ENCODE measurements around the gene LRMDA. TPM values are rescaled to one million over a fixed set of nuclear protein-coding genes. Genes with fewer than 3 reads are reported as not detected.

LRMDA gene
- total RNA-seq, 3 donors from 2014 or later: 9.4 to 14.9 (median 10.3) TPM

GRCh38 chr10:75944061-75944460 lies 512.6 kb downstream of the LRMDA start:
- H3K36me3 ChIP-seq (ENCODE audit: low read depth): no peaks in the 10 kb centered on the region
- TF ChIP-seq CTCF (IDR thresholded peaks at IDR 0.05): no peak
- intact Hi-C loops (cut with DNase I, micrococcal nuclease): no loop called here
- no peaks in the 10 kb centered on the region for H3K4me1 ChIP-seq (ENCODE audit: low read depth)
- H3K4me3 ChIP-seq: no peak overlapping the region
- H3K9me3 ChIP-seq: peaks cover 5% of the 10 kb centered on the region
- ATAC-seq (no peak), DNase-seq (no peak)

- TF ChIP-seq CTCF (IDR thresholded peaks at IDR 0.05): no peak
- Histone ChIP-seq H3K4me3 (no peak overlapping the region), H3K9me3 (peaks cover 5% of the 10 kb centered on the region), H3K36me3 (ENCODE audit: low read depth) (no peaks in the 10 kb centered on the region), H3K4me1 (ENCODE audit: low read depth) (no peaks in the 10 kb centered on the region)
- DNase-seq (no peak), ATAC-seq (no peak)
- intact Hi-C loops (cut with DNase I, micrococcal nuclease): no loop called here
Observed at GRCh38 chr10:75948583-75948982, 517.2 kb downstream of the LRMDA start.

- no peak for TF ChIP-seq CTCF (IDR thresholded peaks at IDR 0.05)
Observed at GRCh38 chr10:75950307-75950706, 518.9 kb downstream of the LRMDA start.

GRCh38 chr10:75950997-75951589 lies 519.7 kb downstream of the LRMDA start:
- Histone ChIP-seq H3K36me3 (ENCODE audit: low read depth) (no peaks in the 10 kb centered on the region), H3K4me1 (ENCODE audit: low read depth) (no peaks in the 10 kb centered on the region), H3K4me3 (no peak overlapping the region), H3K9me3 (no peaks in the 10 kb centered on the region)
- intact Hi-C loops (cut with DNase I, micrococcal nuclease): no loop called here
- TF ChIP-seq CTCF (IDR thresholded peaks at IDR 0.05): no peak
- ATAC-seq: no peak
- no peak for DNase-seq

More at GRCh38 chr10:75950307-75950706, 518.9 kb downstream of the LRMDA start:
- Histone ChIP-seq H3K4me3 (no peak overlapping the region), H3K4me1 (ENCODE audit: low read depth) (no peaks in the 10 kb centered on the region), H3K9me3 (peaks cover under 1% of the 10 kb centered on the region), H3K36me3 (ENCODE audit: low read depth) (no peaks in the 10 kb centered on the region)
- intact Hi-C loops (cut with DNase I, micrococcal nuclease): no loop called here
- ATAC-seq (no peak), DNase-seq (no peak)

- ATAC-seq (no peak), DNase-seq (no peak)
- Histone ChIP-seq H3K4me3 (no peak overlapping the region), H3K4me1 (ENCODE audit: low read depth) (no peaks in the 10 kb centered on the region), H3K36me3 (ENCODE audit: low read depth) (no peaks in the 10 kb centered on the region), H3K9me3 (no peaks in the 10 kb centered on the region)
- no peak for TF ChIP-seq CTCF (IDR thresholded peaks at IDR 0.05)
- intact Hi-C loops (cut with DNase I, micrococcal nuclease): no loop called here
Observed at GRCh38 chr10:75951627-75952026, 520.2 kb downstream of the LRMDA start.

- no peaks in the 10 kb centered on the region for H3K9me3 ChIP-seq
- no peak overlapping the region for H3K4me3 ChIP-seq
- intact Hi-C loops (cut with DNase I, micrococcal nuclease): no loop called here
- H3K4me1 ChIP-seq (ENCODE audit: low read depth): no peaks in the 10 kb centered on the region
- no peaks in the 10 kb centered on the region for H3K36me3 ChIP-seq (ENCODE audit: low read depth)
- no peak for DNase-seq
- no peak for ATAC-seq
- no peak for TF ChIP-seq CTCF (IDR thresholded peaks at IDR 0.05)
Observed at GRCh38 chr10:75952093-75952492, 520.7 kb downstream of the LRMDA start.

All from mucosa of descending colon (tissue), 3 donors.